H1 (cell line): ENCODE results near the gene SLC35F1. TPM values are rescaled to one million over a fixed set of nuclear protein-coding genes. Genes with fewer than 3 reads are reported as not detected.

ENCODE experiments used
- CTCF ChIA-PET: fragments of 300-600 bp; sonication (Branson Sonifier 250); formaldehyde crosslinking; loops from one replicate; lab custom pipeline; 2021; ENCODE audit not compliant: partially characterized antibody; lab: Charles Lee
- POLR2A ChIA-PET: fragments of 300-600 bp; sonication (Branson Sonifier 250); formaldehyde crosslinking; loops from one replicate; lab custom pipeline; 2021; ENCODE audit warnings: inconsistent platforms; ENCODE audit not compliant: partially characterized antibody; lab: Charles Lee
- DNase-seq, 2 experiments: peaks; one replicate each; pipeline versions ENCODE4 v3.0.0 to v3.0.0-alpha.2; 2010 to 2022; ENCODE audit warnings: low spot score in 2 of 2, low read depth in 1 of 2, mixed read lengths in 1 of 2
- FAIRE-seq: peaks from 2 replicates; lab custom pipeline; 2011; peaks lifted over from hg19 to GRCh38; lab: Jason Lieb, UNC
- H2AFZ ChIP-seq: 2 replicates; pipeline ENCODE4 v1.8.1; 2012; ENCODE audit warnings: low read length, inconsistent platforms
- H2AK5ac ChIP-seq: 2 replicates; pipeline ENCODE4 v1.6.1; 2013; ENCODE audit warnings: low read depth, low read length
- H2BK120ac ChIP-seq: replicated peaks from 2 replicates; pipeline ENCODE3; 2013; ENCODE audit warnings: low read depth, low read length, inconsistent platforms
- H2BK12ac ChIP-seq: 2 replicates; pipeline ENCODE4 v1.6.1; 2013; ENCODE audit warnings: low read depth, low read length
- H2BK15ac ChIP-seq: 2 replicates; pipeline ENCODE4 v1.6.1; 2013; ENCODE audit warnings: low read length
- H2BK20ac ChIP-seq: 2 replicates; pipeline ENCODE4 v1.6.1; 2013; ENCODE audit warnings: low read length
- H2BK5ac ChIP-seq: 2 replicates; pipeline ENCODE4 v1.6.1; 2013; ENCODE audit warnings: low read depth, low read length
- H3K14ac ChIP-seq: 2 replicates; pipeline ENCODE4 v1.6.1; 2013; ENCODE audit warnings: inconsistent platforms; ENCODE audit not compliant: insufficient read length
- H3K18ac ChIP-seq: 2 replicates; pipeline ENCODE4 v1.6.1; 2013; ENCODE audit warnings: low read length; ENCODE audit errors: extremely low read depth
- H3K23ac ChIP-seq: 2 replicates; pipeline ENCODE4 v1.6.1; 2013; ENCODE audit warnings: inconsistent platforms; ENCODE audit not compliant: insufficient read length
- H3K23me2 ChIP-seq: 2 replicates; pipeline ENCODE4 v1.6.1; 2013; ENCODE audit warnings: low read depth, low read length
- H3K27ac ChIP-seq: 2 replicates; pipeline ENCODE4 v1.6.1; 2011; ENCODE audit warnings: low read depth, low read length, inconsistent platforms
- H3K27me3 ChIP-seq, 4 experiments: replicated peaks in 1 of 4; 1 replicate in 1 of 4; 2 replicates in 3 of 4; pipeline versions ENCODE4 v1.6.1 to v1.8.1; 2011 to 2013; ENCODE audit warnings: low read length in 3 of 4, mild to moderate bottlenecking in 3 of 4, inconsistent platforms in 2 of 4, mixed read lengths in 2 of 4, moderate library complexity in 1 of 4; ENCODE audit not compliant: control insufficient read depth in 3 of 4, insufficient read depth in 3 of 4; ENCODE audit errors: extremely low read depth in 1 of 4
- H3K36me3 ChIP-seq, 4 experiments: 2 replicates each; pipeline versions ENCODE4 v1.6.1 to v1.8.1; 2011 to 2013; ENCODE audit warnings: mild to moderate bottlenecking in 4 of 4, low read length in 3 of 4, moderate library complexity in 2 of 4, control low read depth in 1 of 4, inconsistent platforms in 1 of 4; ENCODE audit not compliant: insufficient read depth in 4 of 4, control insufficient read depth in 2 of 4
- H3K4ac ChIP-seq: replicated peaks from 2 replicates; pipeline ENCODE3; 2013; ENCODE audit warnings: low read length, low read depth, mixed read lengths, inconsistent platforms; ENCODE audit not compliant: insufficient read length
- H3K4me1 ChIP-seq, 4 experiments: replicated peaks in 1 of 4; 1 replicate in 1 of 4; 2 replicates in 3 of 4; pipeline versions ENCODE4 v1.6.1 to v1.8.1; 2011 to 2013; ENCODE audit warnings: low read length in 3 of 4, inconsistent platforms in 2 of 4, mixed read lengths in 1 of 4; ENCODE audit not compliant: insufficient read depth in 4 of 4, control insufficient read depth in 3 of 4
- H3K4me2 ChIP-seq, 2 experiments: 2 replicates each; pipeline versions ENCODE4 v1.6.1 to v1.8.1; 2011 to 2013; ENCODE audit warnings: low read depth in 2 of 2, low read length in 2 of 2, control low read depth in 1 of 2, inconsistent platforms in 1 of 2, mild to moderate bottlenecking in 1 of 2; ENCODE audit not compliant: insufficient read depth in 1 of 2
- H3K4me3 ChIP-seq, 4 experiments: fragments of 200-600, 300-600 bp in 1 of 4; sonication (generic), shearing (Covaris generic), sonication (Bioruptor Twin) in 1 of 4; 2 replicates each; pipeline versions ENCODE4 v1.5.1 to v1.8.1; 2011 to 2016; ENCODE audit warnings: low read length in 4 of 4, low read depth in 3 of 4, control low read depth in 2 of 4, inconsistent platforms in 2 of 4, mild to moderate bottlenecking in 2 of 4, mixed read lengths in 1 of 4, moderate library complexity in 1 of 4; ENCODE audit not compliant: insufficient read depth in 2 of 4; ENCODE audit errors: extremely low read depth in 1 of 4
- H3K56ac ChIP-seq: replicated peaks from 2 replicates; pipeline ENCODE3; 2013; ENCODE audit warnings: low read depth, mild to moderate bottlenecking, mixed read lengths, low read length, inconsistent platforms; ENCODE audit not compliant: insufficient read length
- H3K79me1 ChIP-seq: 2 replicates; pipeline ENCODE4 v1.6.1; 2013; ENCODE audit warnings: low read depth, low read length, control low read depth
- H3K79me2 ChIP-seq, 2 experiments: 2 replicates each; pipeline versions ENCODE4 v1.6.1 to v1.8.1; 2012 to 2013; ENCODE audit warnings: low read length in 2 of 2, mild to moderate bottlenecking in 2 of 2, inconsistent platforms in 1 of 2; ENCODE audit not compliant: insufficient read depth in 2 of 2, control insufficient read depth in 1 of 2
- H3K9ac ChIP-seq, 4 experiments: replicated peaks in 1 of 4; 1 replicate in 1 of 4; 2 replicates in 3 of 4; pipeline versions ENCODE4 v1.6.1 to v1.8.1; 2011 to 2013; ENCODE audit warnings: low read depth in 3 of 4, low read length in 3 of 4, control low read depth in 2 of 4, mild to moderate bottlenecking in 2 of 4, moderate library complexity in 2 of 4, inconsistent platforms in 1 of 4; ENCODE audit errors: extremely low read depth in 1 of 4
- H3K9me3 ChIP-seq, 2 experiments: 2 replicates each; pipeline versions ENCODE4 v1.6.1 to v1.8.1; 2012 to 2013; ENCODE audit warnings: mild to moderate bottlenecking in 2 of 2, moderate library complexity in 2 of 2, control low read depth in 1 of 2, inconsistent platforms in 1 of 2, low read depth in 1 of 2, low read length in 1 of 2, mixed read lengths in 1 of 2; ENCODE audit not compliant: insufficient read depth in 2 of 2
- H4K20me1 ChIP-seq, 2 experiments: replicated peaks in 1 of 2; 2 replicates each; pipeline versions ENCODE3 to v1.8.1; 2011 to 2013; ENCODE audit warnings: inconsistent platforms in 2 of 2, low read length in 2 of 2, mild to moderate bottlenecking in 1 of 2; ENCODE audit not compliant: insufficient read depth in 2 of 2, control insufficient read depth in 1 of 2
- H4K5ac ChIP-seq: 2 replicates; pipeline ENCODE4 v1.6.1; 2013; ENCODE audit warnings: low read length, low read depth, mixed read lengths, inconsistent platforms; ENCODE audit not compliant: insufficient read length
- H4K8ac ChIP-seq: 2 replicates; pipeline ENCODE4 v1.8.0; 2013; ENCODE audit warnings: mild to moderate bottlenecking, moderate library complexity, low read length, inconsistent platforms; ENCODE audit not compliant: insufficient read depth; ENCODE audit errors: extremely low read depth
- H4K91ac ChIP-seq: replicated peaks from 2 replicates; pipeline ENCODE3; 2013; ENCODE audit warnings: low read length, mixed read lengths, inconsistent platforms; ENCODE audit not compliant: insufficient read length
- CBX8 ChIP-seq: fragments of 300-800, 300-1000 bp; sonication (generic); IDR thresholded peaks from 2 replicates; pipeline ENCODE4 v1.7.1; 2016; ENCODE audit warnings: low read depth, low read length, borderline replicate concordance
- EZH2 ChIP-seq: fragments of 200-600 bp; sonication (generic); IDR thresholded peaks from 2 replicates; pipeline ENCODE4 v1.7.1; 2012; ENCODE audit warnings: low read depth, mild to moderate bottlenecking, moderate library complexity, low read length, inconsistent platforms; ENCODE audit not compliant: severe bottlenecking
- FOSL1 ChIP-seq: IDR thresholded peaks from 2 replicates; pipeline ENCODE4 v1.6.1; 2011; ENCODE audit warnings: mild to moderate bottlenecking, low read depth, low read length, moderate library complexity; ENCODE audit not compliant: insufficient read depth
- RAD21 ChIP-seq, 2 experiments: IDR thresholded peaks in 1 of 2; conservative IDR thresholded peaks in 1 of 2; 2 replicates each; pipeline ENCODE4 v1.6.1; 2011; ENCODE audit warnings: low read depth in 2 of 2, low read length in 2 of 2, improper control_type of control experiment in 1 of 2, inconsistent platforms in 1 of 2, mild to moderate bottlenecking in 1 of 2, moderate library complexity in 1 of 2
- RFX5 ChIP-seq: IDR thresholded peaks from 2 replicates; pipeline ENCODE4 v1.6.1; 2011; ENCODE audit warnings: low read depth, low read length, improper control_type of control experiment, borderline replicate concordance
- SIRT6 ChIP-seq: IDR thresholded peaks from one replicate; pipeline ENCODE4 v1.7.1; 2012; ENCODE audit warnings: low read length, inconsistent platforms
- SP4 ChIP-seq: IDR thresholded peaks from 2 replicates; pipeline ENCODE4 v1.6.1; 2012; ENCODE audit warnings: low read length, inconsistent platforms
- TBP ChIP-seq: IDR thresholded peaks from 2 replicates; pipeline ENCODE4 v1.6.1; 2011; ENCODE audit warnings: low read depth, low read length, improper control_type of control experiment
- TCF12 ChIP-seq: IDR thresholded peaks from 2 replicates; pipeline ENCODE4 v1.6.1; 2011; ENCODE audit warnings: low read depth, mild to moderate bottlenecking, low read length
- TEAD4 ChIP-seq: IDR thresholded peaks from 2 replicates; pipeline ENCODE4 v1.6.1; 2012; ENCODE audit warnings: low read depth, low read length, inconsistent platforms, mixed read lengths
- polyA plus RNA-seq, 7 experiments: library from polyadenylated mRNA; depleted of rRNA in 3 of 7; stranded (reverse) in 5 of 7; unstranded in 2 of 7; fragments of >200 nt in 5 of 7; fragments of 200-250 nt in 2 of 7; gene quantifications; 1 replicate in 5 of 7; 2 replicates in 1 of 7; 4 replicates in 1 of 7; pipeline versions ENCODE4 v1.2.1 to v1.2.3, GENCODE V29; 2011 to 2013; ENCODE audit warnings: missing spikeins in 2 of 7, mixed read lengths in 2 of 7
- total RNA-seq: library from RNA; stranded (reverse); fragmentation: NEBNext Ultra II Directional; extraction: Animal tissue kit (Norgen Biotek cat#: 25700); gene quantifications from 2 replicates; pipeline ENCODE4 v1.2.1, GENCODE V29; 2021
- TF ChIP-seq, protein P1 (sequence below): IDR thresholded peaks from 2 replicates; pipeline ENCODE4 v1.6.1; 2012; ENCODE audit warnings: low read length, inconsistent platforms

The SLC35F1 gene
- total and polyA plus RNA-seq, 2 of the 8 experiments (the other 6 are each of a cell fraction or from before 2014, with no cell fraction given) = 7.0 to 10.0 TPM

DNA sequence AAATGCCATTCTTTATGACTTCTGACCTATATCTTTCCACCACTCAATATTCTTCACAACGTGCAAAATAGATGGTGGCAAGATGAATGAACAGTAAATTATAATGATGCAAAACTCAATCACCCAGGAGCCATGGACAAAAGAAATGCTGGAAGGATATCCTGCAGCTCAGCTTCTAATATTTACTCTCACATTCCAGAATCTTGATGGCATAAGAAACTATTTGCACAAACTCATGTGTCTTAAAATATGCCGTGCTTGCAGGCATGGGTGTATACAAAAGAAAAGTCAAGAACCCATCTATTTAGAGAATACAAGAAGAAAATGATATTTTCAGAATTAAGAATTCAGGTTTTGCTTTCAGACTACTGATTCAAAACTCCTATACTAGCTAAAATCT lies 217.8 kb downstream of the SLC35F1 start (continued):
- TF ChIP-seq TEAD4 = no peak

DNA sequence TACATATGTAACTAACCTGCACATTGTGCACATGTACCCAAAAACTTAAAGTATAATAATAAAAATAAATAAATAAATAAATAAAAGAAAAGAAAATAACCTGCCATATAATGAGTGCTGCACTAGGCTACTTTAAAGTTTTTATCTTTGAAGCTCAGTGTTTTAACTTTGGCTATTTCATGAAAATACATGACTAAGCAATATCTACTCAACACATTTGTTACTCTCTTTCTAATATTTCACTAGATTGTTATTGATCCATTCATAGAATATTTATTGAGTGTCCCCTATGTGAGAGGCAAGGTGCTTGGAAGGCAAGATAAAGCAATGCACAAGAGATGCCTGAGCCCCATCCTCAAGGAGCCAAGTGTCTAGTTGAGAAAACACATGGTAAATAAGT lies 221.7 kb downstream of the SLC35F1 start:
- H2BK20ac ChIP-seq = no peak overlapping the region
- no peak overlapping the region for H4K91ac ChIP-seq
- POLR2A ChIA-PET = no interaction called here
- no peaks in the 10 kb centered on the region for H3K79me1 ChIP-seq
- FAIRE-seq (no peak), DNase-seq (no peak)
- H3K4me3 ChIP-seq = no peak overlapping the region
- H3K4ac ChIP-seq = no peak overlapping the region
- H2AK5ac ChIP-seq = no peak overlapping the region
- H3K18ac ChIP-seq = no peak overlapping the region
- H3K79me2 ChIP-seq = no peaks in the 10 kb centered on the region
- no peaks in the 10 kb centered on the region for H3K9me3 ChIP-seq
- no peaks in the 10 kb centered on the region for H3K27me3 ChIP-seq
- CTCF ChIA-PET = no interaction called here
- H3K14ac ChIP-seq = no peak overlapping the region
- H4K8ac ChIP-seq = no peak overlapping the region
- no peak overlapping the region for H2BK15ac ChIP-seq
- H3K9ac ChIP-seq = no peak overlapping the region
- H3K4me2 ChIP-seq = no peak overlapping the region
- no peak overlapping the region for H2BK5ac ChIP-seq
- H2BK12ac ChIP-seq = no peak overlapping the region
- H3K36me3 ChIP-seq = no peaks in the 10 kb centered on the region
- H3K27ac ChIP-seq = no peak overlapping the region
- no peak overlapping the region for H2AFZ ChIP-seq
- TF ChIP-seq SIRT6 = no peak
- TF ChIP-seq TCF12 = no peak
- no peak for TF ChIP-seq CBX8
- TF ChIP-seq, protein P1, sequence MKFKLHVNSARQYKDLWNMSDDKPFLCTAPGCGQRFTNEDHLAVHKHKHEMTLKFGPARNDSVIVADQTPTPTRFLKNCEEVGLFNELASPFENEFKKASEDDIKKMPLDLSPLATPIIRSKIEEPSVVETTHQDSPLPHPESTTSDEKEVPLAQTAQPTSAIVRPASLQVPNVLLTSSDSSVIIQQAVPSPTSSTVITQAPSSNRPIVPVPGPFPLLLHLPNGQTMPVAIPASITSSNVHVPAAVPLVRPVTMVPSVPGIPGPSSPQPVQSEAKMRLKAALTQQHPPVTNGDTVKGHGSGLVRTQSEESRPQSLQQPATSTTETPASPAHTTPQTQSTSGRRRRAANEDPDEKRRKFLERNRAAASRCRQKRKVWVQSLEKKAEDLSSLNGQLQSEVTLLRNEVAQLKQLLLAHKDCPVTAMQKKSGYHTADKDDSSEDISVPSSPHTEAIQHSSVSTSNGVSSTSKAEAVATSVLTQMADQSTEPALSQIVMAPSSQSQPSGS = no peak
- no peak for TF ChIP-seq RAD21 (IDR thresholded peaks at IDR 0.05 in 1 of 2, conservative IDR thresholded peaks at IDR 0.05 in 1 of 2; ENCODE audit: low read depth in 2 of 2, low read length in 2 of 2)
- no peak for TF ChIP-seq SP4
- no peak for TF ChIP-seq FOSL1
- no peak for TF ChIP-seq RFX5
- no peak for TF ChIP-seq TBP
- no peak for TF ChIP-seq EZH2
- H4K5ac ChIP-seq = no peak overlapping the region
- H3K23ac ChIP-seq = no peak overlapping the region
- H3K23me2 ChIP-seq = no peaks in the 10 kb centered on the region
- H4K20me1 ChIP-seq = no peaks in the 10 kb centered on the region
- 0 out of 7 replicates have a peak, but pooled peaks cover 0 to 3% (median 0%) of the 10 kb centered on the region in 4 experiments for H3K4me1 ChIP-seq
- H2BK120ac ChIP-seq = no peak overlapping the region
- H3K56ac ChIP-seq = no peak overlapping the region
